Testis (tissue), 3 donors: Measurements from ENCODE around the gene RABGGTA. TPM values are rescaled to one million over a fixed set of nuclear protein-coding genes. Genes with fewer than 3 reads are reported as not detected.

Experiments
- DNase-seq: peaks from one replicate; pipeline ENCODE4 v3.0.0-alpha.2; 2019
- H3K27ac ChIP-seq, 2 donors: fragments of 200-600 bp; sonication (generic); one replicate each; pipeline ENCODE4 v1.5.1; 2019
- H3K27me3 ChIP-seq: fragments of 200-600 bp; sonication (generic); one replicate; pipeline ENCODE4 v1.5.1; 2019
- H3K36me3 ChIP-seq: fragments of 200-600 bp; sonication (generic); one replicate; pipeline ENCODE4 v1.5.1; 2017; ENCODE audit warnings: low read depth; ENCODE audit errors: missing control alignments
- H3K4me1 ChIP-seq: fragments of 200-600 bp; sonication (generic); one replicate; pipeline ENCODE4 v1.5.1; 2019
- H3K4me3 ChIP-seq, 2 donors: fragments of 200-600 bp; sonication (generic); one replicate each; pipeline ENCODE4 v1.5.1; 2017 to 2019
- H3K9me3 ChIP-seq: fragments of 200-600 bp; sonication (generic); one replicate; pipeline ENCODE4 v1.5.1; 2017
- CTCF ChIP-seq, 3 experiments: fragments of 450-650 bp in 2 of 3; fragments of 200-600 bp in 1 of 3; sonication (generic) in 1 of 3; IDR thresholded peaks; one replicate each; pipeline ENCODE4 v1.5.1; 2016 to 2019; ENCODE audit warnings: antibody characterized with exemption in 3 of 3, mild to moderate bottlenecking in 2 of 3, moderate library complexity in 1 of 3
- POLR2A ChIP-seq: fragments of 450-650 bp; IDR thresholded peaks from one replicate; pipeline ENCODE4 v1.6.1; 2017; ENCODE audit warnings: antibody characterized with exemption, mild to moderate bottlenecking, moderate library complexity
- WGBS, 2 donors: methylation state at CpG; one replicate each; pipeline ENCODE4 v1.1.5; 2018; 5-methylcytosine and 5-hydroxymethylcytosine counted together
- intact Hi-C: fragments of 100-400 bp; cut with DNase I; formaldehyde crosslinking; loops from one replicate; pipeline ENCODE4 v1.15.1; 2023; ENCODE audit warnings: low total_unique reads
- polyA plus RNA-seq: library from polyadenylated mRNA; stranded (reverse); fragments of 350-450 nt; fragmentation: Illumina TruSeq; extraction: RNeasy Lipid Tissue Mini Kit (QIAGEN cat#74804); gene quantifications from one replicate; pipeline ENCODE4 v1.2.3, GENCODE V29; 2014; ENCODE audit warnings: low read depth, low replicate concordance; ENCODE audit not compliant: insufficient read depth
- total RNA-seq, 2 donors: library from RNA; depleted of rRNA; stranded (reverse); fragments of >200 nt; gene quantifications; one replicate each; pipeline ENCODE4 v1.2.3, GENCODE V29; 2016

RABGGTA gene
- total and polyA plus RNA-seq, 3 donors from 2014 or later: 33.5 to 90.2 (median 70.9) TPM

- no peak for DNase-seq
- TF ChIP-seq POLR2A (no peak), CTCF (IDR thresholded peaks at IDR 0.05) (no peak)
- no peaks in the 10 kb centered on the region for H3K27me3 ChIP-seq
- no peak overlapping the region for H3K27ac ChIP-seq
- no peaks in the 10 kb centered on the region for H3K36me3 ChIP-seq
- peaks cover 12% of the 10 kb centered on the region for H3K4me1 ChIP-seq
- intact Hi-C loops: no loop called here
- WGBS, 2 donors: 67 to 84% methylated on average over 10 of the region's 10 CpGs
- H3K9me3 ChIP-seq: no peaks in the 10 kb centered on the region
- no peak overlapping the region for H3K4me3 ChIP-seq
These were observed 43.9 kb upstream of the RABGGTA start for GRCh38 chr14:24315243-24315806.

GRCh38 chr14:24314377-24315193, 43.2 kb upstream of the RABGGTA start:
- H3K9me3 ChIP-seq: no peaks in the 10 kb centered on the region
- H3K27me3 ChIP-seq: no peaks in the 10 kb centered on the region
- no peaks in the 10 kb centered on the region for H3K36me3 ChIP-seq
- no peak for DNase-seq
- TF ChIP-seq CTCF (IDR thresholded peaks at IDR 0.05) (no peak), POLR2A (no peak)
- intact Hi-C loops: no loop called here
- H3K27ac ChIP-seq: no peak overlapping the region
- H3K4me3 ChIP-seq: no peak overlapping the region
- H3K4me1 ChIP-seq: peaks cover 18% of the 10 kb centered on the region
- WGBS, 2 donors: 76 to 80% methylated on average over 5 of the region's 5 CpGs

GRCh38 chr14:24313913-24314312, 42.5 kb upstream of the RABGGTA start:
- no peak for DNase-seq
- WGBS, 2 donors: 77 to 81% methylated on average over 2 of the region's 2 CpGs
- Histone ChIP-seq H3K4me1 (peaks cover 18% of the 10 kb centered on the region), H3K27me3 (no peaks in the 10 kb centered on the region), H3K4me3 (no peak overlapping the region), H3K27ac (no peak overlapping the region), H3K36me3 (no peaks in the 10 kb centered on the region), H3K9me3 (no peaks in the 10 kb centered on the region)
- intact Hi-C loops: no loop called here
- TF ChIP-seq CTCF (IDR thresholded peaks at IDR 0.05): no peak
- TF ChIP-seq POLR2A: no peak

- H3K9me3 ChIP-seq: no peaks in the 10 kb centered on the region
- 79 to 84% methylated on average over 9 of the region's 9 CpGs for WGBS, 2 donors
- intact Hi-C loops: no loop called here
- TF ChIP-seq POLR2A: no peak
- TF ChIP-seq CTCF (IDR thresholded peaks at IDR 0.05): no peak
- H3K4me3 ChIP-seq: no peak overlapping the region
- DNase-seq: peak; percentile 51
- peak overlapping the region in 1 of 2 donors; percentile 80 for H3K27ac ChIP-seq
- peaks cover 18% of the 10 kb centered on the region for H3K4me1 ChIP-seq
- no peaks in the 10 kb centered on the region for H3K36me3 ChIP-seq
- no peaks in the 10 kb centered on the region for H3K27me3 ChIP-seq
These were observed 41.5 kb upstream of the RABGGTA start for GRCh38 chr14:24312736-24313507.
